GM18907 (cell line): ENCODE measurements around the gene YWHAB.

Experiments
- ATAC-seq: cut with Tn5 transposase; IDR thresholded peaks from one replicate; pipeline ENCODE4 v1.9.1; 2021; ENCODE audit warnings: mild to moderate bottlenecking, moderate library complexity; ENCODE audit not compliant: unreplicated experiment

YWHAB gene

DNA sequence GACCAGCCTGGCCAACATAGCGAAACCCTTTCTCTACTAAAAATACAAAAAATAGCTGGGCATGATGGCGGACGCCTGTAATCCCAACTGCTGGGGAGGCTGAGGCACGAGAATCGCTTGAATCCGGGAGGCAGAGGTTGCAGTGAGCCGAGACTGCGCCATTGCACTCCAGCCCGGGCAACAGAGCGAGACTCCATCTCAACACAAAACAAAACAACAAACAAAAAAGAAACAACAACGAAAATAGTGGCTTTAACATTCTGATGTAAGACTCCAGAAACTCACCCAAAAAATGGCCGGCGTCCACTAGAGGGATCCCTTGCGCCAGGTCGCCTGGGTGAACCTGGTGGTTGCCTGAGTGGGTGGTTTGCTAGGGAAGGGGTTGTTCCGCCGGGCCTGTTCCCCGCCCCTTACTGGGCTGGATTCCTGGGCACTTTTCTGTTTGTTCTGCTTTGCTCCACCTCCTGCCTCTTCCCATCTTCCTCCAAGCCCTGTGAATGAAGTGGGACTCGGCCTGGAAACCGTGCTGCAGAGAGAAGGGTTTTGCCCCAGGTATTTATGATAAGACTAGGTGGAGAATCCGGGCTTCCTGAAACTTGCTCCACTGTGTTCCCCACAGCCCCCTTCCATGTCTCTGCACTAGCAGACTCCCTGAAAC lies 25.9 kb downstream of the YWHAB start:
- ATAC-seq = no peak

GRCh38 chr20:44912189-44912588 lies 26.7 kb downstream of the YWHAB start:
- ATAC-seq = no peak

DNA sequence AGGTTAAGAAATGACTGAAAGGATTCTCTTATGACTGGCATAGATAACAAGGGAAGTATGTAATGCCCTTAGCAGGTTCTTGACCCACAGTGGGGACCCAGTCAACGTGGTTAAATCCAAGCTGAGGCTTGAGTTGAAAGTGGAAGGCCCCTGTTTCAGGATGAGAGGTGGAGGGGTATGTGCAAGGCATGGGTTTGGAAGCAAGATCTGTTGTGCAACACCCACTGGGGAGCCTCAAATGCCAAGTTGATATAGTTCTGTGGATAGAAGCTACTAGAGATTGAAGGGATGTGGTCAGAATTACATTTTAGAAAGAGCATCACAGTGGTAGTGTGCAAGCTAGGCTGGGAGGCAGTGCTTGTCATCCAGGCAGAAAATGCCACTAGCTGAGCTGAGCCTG lies 29.4 kb downstream of the YWHAB start:
- ATAC-seq = no peak

- no peak for ATAC-seq
Observed at GRCh38 chr20:44916586-44916985, 31.1 kb downstream of the YWHAB start.

DNA sequence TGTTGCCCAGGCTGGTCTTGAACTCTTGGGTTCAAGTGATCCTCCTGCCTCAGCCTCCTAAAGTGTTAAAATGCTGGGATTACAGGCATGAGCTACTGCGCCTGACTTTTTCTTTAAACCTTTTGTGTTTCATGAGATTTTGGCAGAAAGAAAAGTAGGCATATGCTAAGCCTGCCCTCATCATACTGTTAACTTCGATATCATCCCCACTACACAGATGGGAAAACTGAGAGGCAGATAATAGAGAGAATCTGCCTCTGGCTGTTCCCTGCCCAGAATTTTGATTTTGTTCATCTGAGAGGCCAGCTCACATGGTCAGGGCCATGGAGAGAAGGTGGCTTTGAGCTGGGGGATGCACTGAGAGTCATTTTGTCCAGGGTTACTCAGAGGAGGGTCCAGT lies 31.9 kb downstream of the YWHAB start:
- ATAC-seq = no peak

GRCh38 chr20:44918342-44918741 lies 32.8 kb downstream of the YWHAB start:
- ATAC-seq = no peak

GRCh38 chr20:44918761-44919160 lies 33.3 kb downstream of the YWHAB start:
- ATAC-seq = no peak

DNA sequence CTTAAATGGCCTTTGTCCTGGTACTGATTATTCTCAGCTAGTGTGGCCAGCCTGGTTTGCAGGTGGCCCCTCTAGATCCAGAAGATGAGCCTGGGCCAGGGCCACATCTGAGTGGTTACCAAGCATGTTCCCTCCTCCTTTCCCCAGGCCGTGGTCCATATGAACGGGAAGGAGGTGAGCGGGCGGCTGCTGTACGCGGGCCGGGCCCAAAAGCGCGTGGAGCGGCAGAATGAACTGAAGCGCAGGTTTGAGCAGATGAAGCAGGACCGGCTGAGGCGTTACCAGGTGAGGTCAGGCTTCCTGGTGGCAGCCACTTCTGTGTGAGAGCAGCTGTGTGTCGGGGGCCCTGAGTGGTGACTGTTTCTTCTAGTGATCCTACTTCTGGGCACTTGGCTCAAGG lies 35.9 kb downstream of the YWHAB start:
- ATAC-seq = no peak

DNA sequence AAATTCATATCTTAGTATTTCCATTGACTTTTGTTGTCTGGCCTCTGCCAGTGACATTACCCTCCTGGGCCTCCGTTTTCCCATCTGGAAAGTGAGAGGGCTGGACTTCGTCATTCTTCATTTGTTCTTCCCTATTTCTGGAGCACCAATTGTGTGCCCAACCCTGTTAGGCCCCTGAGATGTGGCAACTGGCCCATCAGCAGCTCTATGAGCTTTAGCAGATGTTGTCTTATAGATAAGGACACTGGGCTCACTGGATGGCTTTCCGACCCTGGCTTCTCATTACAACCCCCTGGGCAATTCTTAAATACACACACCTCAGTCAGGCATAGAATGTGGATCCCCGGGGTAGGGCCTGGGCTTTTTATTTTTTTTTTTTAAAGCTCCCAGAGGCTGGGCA lies 39.0 kb downstream of the YWHAB start:
- ATAC-seq = no peak

DNA sequence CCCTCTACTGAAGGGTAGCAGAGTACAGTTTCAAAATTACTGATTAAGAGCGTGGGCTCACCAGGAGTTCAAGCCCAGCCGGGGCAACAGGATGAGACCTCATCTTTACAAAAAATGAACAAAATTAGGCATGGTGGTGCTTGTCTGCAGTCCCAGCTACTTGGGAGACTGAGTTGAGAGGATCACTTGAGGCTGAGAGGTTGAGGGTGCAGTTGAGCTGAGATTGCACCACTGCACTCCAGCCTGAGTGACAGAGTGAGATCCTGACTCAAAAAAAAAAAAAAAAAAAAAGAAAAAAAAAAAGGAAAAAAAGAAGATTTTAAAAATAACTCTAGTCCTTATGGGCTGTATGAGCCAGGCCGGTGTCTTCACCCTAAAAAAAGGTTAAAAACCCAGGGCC lies 43.1 kb downstream of the YWHAB start:
- no peak for ATAC-seq

- no peak for ATAC-seq
Observed at GRCh38 chr20:44930517-44931168, 45.1 kb downstream of the YWHAB start.

DNA sequence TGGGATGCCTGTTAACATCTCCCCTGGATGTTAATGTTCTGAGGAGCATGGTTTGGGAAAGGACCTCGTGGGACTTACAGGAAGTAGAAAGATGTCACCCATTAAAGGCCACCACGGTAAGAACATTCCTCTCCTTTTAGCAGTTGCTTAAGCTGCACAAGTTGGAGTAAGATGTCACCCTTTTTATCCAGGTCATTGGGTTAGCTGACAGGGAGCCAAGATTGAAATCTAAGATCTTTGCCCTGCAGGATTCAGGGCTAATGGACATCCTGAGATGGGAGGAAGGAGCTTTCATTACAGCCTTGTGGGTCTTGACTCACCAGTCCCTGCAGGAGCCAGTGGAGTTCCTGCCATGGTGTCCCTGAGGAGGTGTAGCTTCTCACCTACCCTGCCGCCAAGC lies 46.4 kb downstream of the YWHAB start:
- ATAC-seq = no peak

- ATAC-seq = no peak
Observed at GRCh38 chr20:44932916-44933315, 47.4 kb downstream of the YWHAB start.

- ATAC-seq = no peak
Observed at GRCh38 chr20:44936510-44936909, 51.0 kb downstream of the YWHAB start.

- no peak for ATAC-seq
Observed at GRCh38 chr20:44938637-44939036, 53.1 kb downstream of the YWHAB start.

GRCh38 chr20:44941120-44941691 lies 55.7 kb downstream of the YWHAB start:
- no peak for ATAC-seq

DNA sequence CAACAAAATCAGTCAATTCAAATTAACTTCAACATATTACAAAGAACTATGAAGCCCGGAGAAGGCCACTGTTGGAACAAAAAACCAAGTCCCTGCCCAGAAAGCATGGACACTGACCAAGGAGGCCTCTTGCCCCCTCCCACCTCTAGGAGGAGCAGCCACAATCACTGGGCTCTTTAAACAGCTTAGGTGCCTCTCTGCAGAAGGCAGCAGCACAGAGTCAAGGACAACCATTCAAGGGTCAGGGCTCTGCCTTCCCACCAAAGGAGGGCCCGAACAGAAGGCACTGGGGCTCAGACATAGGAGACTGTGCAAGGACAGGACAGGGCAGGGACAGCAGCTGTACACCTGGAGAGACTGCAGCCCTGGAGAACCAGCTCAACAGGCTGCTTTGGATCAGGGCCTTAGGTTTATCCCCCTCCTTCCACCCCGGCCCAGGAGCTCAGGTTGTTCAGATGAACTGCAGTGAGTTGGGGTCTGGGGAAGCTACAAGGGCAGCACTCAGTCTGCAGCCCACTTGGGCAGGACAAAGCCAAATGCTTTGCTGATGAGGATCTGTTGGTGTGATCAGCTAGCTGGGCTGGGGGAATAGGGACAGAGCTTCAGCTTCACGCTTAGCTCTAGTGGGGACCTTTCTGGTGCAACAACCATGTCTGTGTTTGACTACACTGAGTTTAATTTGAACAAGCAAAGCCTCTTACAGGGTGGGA lies 56.9 kb downstream of the YWHAB start:
- no peak for ATAC-seq

DNA sequence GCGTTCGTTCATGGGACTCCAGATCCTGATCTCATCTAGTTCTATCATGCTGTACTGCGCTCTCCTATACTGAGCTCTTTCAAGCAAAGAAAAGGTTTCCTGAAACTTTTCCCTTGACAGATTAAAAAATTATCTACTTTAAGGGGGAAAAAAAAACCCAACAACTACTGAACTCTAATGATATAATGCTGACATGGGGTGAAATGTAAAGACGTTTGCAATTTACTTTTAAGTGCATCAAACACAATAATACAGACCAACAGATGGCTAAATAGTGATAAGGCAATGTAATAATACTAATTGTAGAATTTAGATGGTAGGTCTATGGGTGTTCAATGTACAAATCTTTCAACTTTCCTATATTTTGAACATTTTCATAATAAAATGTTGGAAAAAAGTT lies 58.3 kb downstream of the YWHAB start:
- ATAC-seq = no peak

DNA sequence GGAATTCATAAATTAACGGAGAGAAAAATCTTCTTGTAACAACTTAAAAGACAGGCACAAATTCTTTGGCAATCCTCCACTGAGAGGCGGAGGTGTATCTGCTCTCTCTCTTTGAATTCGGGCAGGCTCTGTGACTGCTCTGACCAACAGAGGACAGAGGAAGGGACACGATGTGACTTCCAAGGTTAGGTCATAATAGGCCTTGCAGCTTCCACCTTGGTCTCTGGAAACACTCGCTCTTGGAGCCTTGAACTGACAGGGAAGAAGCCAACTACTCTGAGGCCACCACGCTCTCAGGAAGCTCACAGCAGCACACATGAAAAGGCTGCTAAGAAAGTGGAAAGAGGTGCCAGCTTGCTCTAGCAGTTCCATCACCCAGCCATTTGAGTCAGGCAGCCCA lies 59.8 kb downstream of the YWHAB start:
- no peak for ATAC-seq

DNA sequence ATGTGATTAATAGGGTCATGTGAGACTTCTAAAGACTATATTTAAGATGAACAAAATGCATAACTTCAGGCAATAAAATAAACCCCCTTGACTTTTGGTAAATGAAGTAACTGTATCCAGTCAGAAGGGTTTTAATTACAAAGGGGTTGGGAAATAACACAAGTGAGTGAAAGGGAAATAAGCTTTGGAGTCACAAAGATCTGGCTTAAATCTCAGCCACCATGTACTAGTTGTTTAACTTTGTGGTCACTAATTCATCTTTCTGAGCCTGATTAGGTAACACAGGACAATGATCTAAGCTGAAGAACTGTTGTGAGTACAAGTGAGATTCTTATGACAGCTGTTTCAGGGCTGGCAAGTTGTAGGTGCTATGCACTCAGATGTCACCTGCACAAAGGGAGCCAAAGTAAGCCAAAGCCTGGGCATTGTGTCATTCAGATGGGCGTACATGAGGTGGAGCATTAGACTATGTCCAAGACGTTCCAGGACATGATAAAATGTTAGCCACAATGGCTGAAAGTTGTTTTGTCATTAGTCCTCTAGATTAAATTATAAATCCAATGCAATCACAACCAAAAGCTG lies 60.9 kb downstream of the YWHAB start:
- no peak for ATAC-seq

- no peak for ATAC-seq
Observed at GRCh38 chr20:44948107-44948506, 62.6 kb downstream of the YWHAB start.

- ATAC-seq = no peak
Observed at GRCh38 chr20:44948513-44948912, 63.0 kb downstream of the YWHAB start.
